NT2/D1 (cell line): ENCODE measurements around the gene PLVAP.

ENCODE experiments used
- YY1 ChIP-seq: IDR thresholded peaks from 2 replicates; pipeline ENCODE4 v1.6.1; 2011; ENCODE audit not compliant: insufficient read length, insufficient read depth
- ZNF274 ChIP-seq: IDR thresholded peaks from 2 replicates; pipeline ENCODE4 v1.6.1; 2011; ENCODE audit warnings: mild to moderate bottlenecking, low read depth, low read length

DNA sequence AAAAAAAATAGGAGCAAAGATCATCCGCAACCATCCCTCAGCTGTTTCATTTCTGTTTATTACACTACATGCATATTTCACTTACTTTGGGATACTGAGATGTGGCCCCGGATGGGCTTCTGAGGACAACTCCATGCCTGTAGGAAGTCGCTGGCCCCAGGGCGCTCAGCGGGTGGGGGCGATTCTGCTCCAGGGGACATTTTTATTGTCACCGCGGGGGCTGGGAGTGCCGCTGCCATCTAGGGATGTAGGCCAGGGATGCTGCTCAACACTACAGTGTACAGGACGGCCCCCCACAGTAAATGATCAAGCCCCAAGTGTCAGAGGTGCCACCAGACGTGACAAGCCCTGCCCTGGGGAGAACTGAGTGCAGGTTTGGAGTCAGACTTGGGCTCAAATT, 34.7 kb upstream of the PLVAP start:
- no peak for TF ChIP-seq YY1
- TF ChIP-seq ZNF274: no peak
